WTC11 (cell line): ENCODE results near the gene NELL2. TPM values are rescaled to one million over a fixed set of nuclear protein-coding genes. Genes with fewer than 3 reads are reported as not detected.

ENCODE experiments used
- ATAC-seq: fragments of 200-7000 bp; cut with Tn5 transposase; 2 replicates; pipeline ENCODE4 v1.10.0; 2021; ENCODE audit warnings: mild to moderate bottlenecking, moderate library complexity
- CTCF ChIA-PET: fragments of 300-600 bp; sonication (Branson Sonifier 250); formaldehyde crosslinking; loops from one replicate; lab custom pipeline; 2021; ENCODE audit warnings: antibody characterized with exemption; lab: Charles Lee
- POLR2A ChIA-PET: fragments of 350-600 bp; sonication (Branson Sonifier 250); formaldehyde crosslinking; loops from one replicate; lab custom pipeline; 2021; ENCODE audit warnings: antibody characterized with exemption; lab: Charles Lee
- DNase-seq: peaks from one replicate; pipeline ENCODE4 v3.0.0; 2021; ENCODE audit warnings: low spot score
- H3K27ac Mint-ChIP-seq: 2 replicates; pipeline ENCODE4 v1.8.0; 2021; ENCODE audit warnings: mixed read lengths
- H3K27me3 Mint-ChIP-seq: 2 replicates; pipeline ENCODE4 v1.8.0; 2021; ENCODE audit warnings: low read depth, mild to moderate bottlenecking, moderate library complexity, mixed read lengths
- H3K36me3 Mint-ChIP-seq: 2 replicates; pipeline ENCODE4 v1.8.0; 2021; ENCODE audit warnings: mixed read lengths
- H3K4me1 Mint-ChIP-seq: 2 replicates; pipeline ENCODE4 v1.8.0; 2022; ENCODE audit warnings: mixed read lengths
- H3K4me3 Mint-ChIP-seq: 2 replicates; pipeline ENCODE4 v1.8.0; 2021; ENCODE audit warnings: mild to moderate bottlenecking, moderate library complexity, mixed read lengths
- H3K9me3 Mint-ChIP-seq: 2 replicates; pipeline ENCODE4 v1.8.0; 2021; ENCODE audit warnings: mixed read lengths
- CREB1 ChIP-seq: sonication (generic); formaldehyde crosslinking; IDR thresholded peaks from 2 replicates; pipeline ENCODE4 v1.8.0; 2023; ENCODE audit warnings: mild to moderate bottlenecking, missing genetic modification reagents
- MXD4 ChIP-seq: fragments of 250-450 bp; sonication (Bioruptor Pico); IDR thresholded peaks from 2 replicates; pipeline ENCODE4 v1.8.0; 2021; ENCODE audit warnings: mild to moderate bottlenecking, moderate library complexity, borderline replicate concordance
- MYBL2 ChIP-seq: sonication (generic); formaldehyde crosslinking; IDR thresholded peaks from 2 replicates; pipeline ENCODE4 v1.8.1; 2023; ENCODE audit warnings: mild to moderate bottlenecking, moderate library complexity, missing genetic modification reagents
- NFE2L1 ChIP-seq: sonication (generic); formaldehyde crosslinking; IDR thresholded peaks from 2 replicates; pipeline ENCODE4 v1.8.1; 2023; ENCODE audit warnings: missing genetic modification reagents
- NFYB ChIP-seq: sonication (generic); formaldehyde crosslinking; conservative IDR thresholded peaks from 2 replicates; pipeline ENCODE4 v1.8.0; 2022; ENCODE audit warnings: low read depth, missing genetic modification reagents
- NR3C1 ChIP-seq: sonication (generic); formaldehyde crosslinking; conservative IDR thresholded peaks from 2 replicates; pipeline ENCODE4 v1.8.1; 2023; ENCODE audit warnings: low read depth, mild to moderate bottlenecking, missing genetic modification reagents
- ZNF317 ChIP-seq: sonication (generic); formaldehyde crosslinking; IDR thresholded peaks from 2 replicates; pipeline ENCODE4 v1.8.1; 2023; ENCODE audit warnings: low read depth, mild to moderate bottlenecking, moderate library complexity, missing genetic modification reagents, borderline replicate concordance
- total RNA-seq: library from RNA; stranded (reverse); gene quantifications from 3 replicates; pipeline ENCODE4 v1.2.3, GENCODE V29; 2021
- TF ChIP-seq, protein P1 (sequence below): fragments of 250-450 bp; sonication (Bioruptor Pico); IDR thresholded peaks from 2 replicates; pipeline ENCODE4 v1.9.0; 2021; ENCODE audit warnings: mild to moderate bottlenecking
- TF ChIP-seq, protein P2 (sequence below): sonication (generic); formaldehyde crosslinking; IDR thresholded peaks from 2 replicates; pipeline ENCODE4 v1.8.1; 2023; ENCODE audit warnings: mild to moderate bottlenecking, missing genetic modification reagents, moderate library complexity
- TF ChIP-seq, protein P3 (sequence below): fragments of 250-450 bp; sonication (Bioruptor Pico); conservative IDR thresholded peaks from 2 replicates; pipeline ENCODE4 v1.9.0; 2021; ENCODE audit warnings: mild to moderate bottlenecking
- TF ChIP-seq, protein P4 (sequence below): sonication (generic); formaldehyde crosslinking; IDR thresholded peaks from 2 replicates; pipeline ENCODE4 v1.8.0; 2022; ENCODE audit warnings: mild to moderate bottlenecking, missing genetic modification reagents
- TF ChIP-seq, protein P5 (sequence below): sonication (generic); formaldehyde crosslinking; IDR thresholded peaks from 2 replicates; pipeline ENCODE4 v1.8.0; 2022; ENCODE audit warnings: mild to moderate bottlenecking, missing genetic modification reagents
- TF ChIP-seq, protein P6 (sequence below): sonication (generic); formaldehyde crosslinking; IDR thresholded peaks from 2 replicates; pipeline ENCODE4 v1.8.1; 2022; ENCODE audit warnings: mild to moderate bottlenecking, moderate library complexity, missing genetic modification reagents
- TF ChIP-seq, protein P7 (sequence below): sonication (generic); formaldehyde crosslinking; IDR thresholded peaks from 2 replicates; pipeline ENCODE4 v1.8.1; 2022; ENCODE audit warnings: mild to moderate bottlenecking, missing genetic modification reagents, moderate library complexity, borderline replicate concordance

NELL2 gene
- total RNA-seq, 1 experiment from 2014 or later, result 37.4 TPM

DNA sequence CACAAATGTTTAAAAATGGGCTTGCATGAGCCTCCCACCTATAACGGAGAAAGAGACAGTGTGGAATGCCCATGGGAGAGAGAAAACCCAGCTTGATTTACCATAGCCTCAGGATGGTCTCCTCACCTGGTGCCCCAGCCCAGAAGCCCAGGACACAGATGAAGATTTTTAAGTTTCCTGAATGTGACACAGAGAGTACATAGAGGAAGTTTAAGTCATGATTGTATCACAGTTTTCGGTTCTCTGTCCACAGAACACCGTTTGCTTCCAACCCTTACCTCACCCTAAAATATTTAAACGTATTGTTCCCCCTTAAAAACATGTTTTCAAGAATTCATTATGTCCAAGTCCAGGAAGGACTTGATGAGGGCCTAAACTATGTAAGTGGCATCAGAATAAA, 56.2 kb downstream of the NELL2 start:
- no peak overlapping the region; the same call in 1 of the 2 replicates for H3K27ac Mint-ChIP-seq
- H3K27me3 Mint-ChIP-seq, result no peaks in the 10 kb centered on the region
- H3K36me3 Mint-ChIP-seq, result no peaks in the 10 kb centered on the region
- POLR2A ChIA-PET, result interaction anchor here (0.7 kb wide), 1 partner anchor 248 kb away, joined by 3 read pairs; no protein-coding TSS in a partner anchor
- no peak for TF ChIP-seq CREB1 (CRISPR knock-in tag)
- TF ChIP-seq, protein P1, sequence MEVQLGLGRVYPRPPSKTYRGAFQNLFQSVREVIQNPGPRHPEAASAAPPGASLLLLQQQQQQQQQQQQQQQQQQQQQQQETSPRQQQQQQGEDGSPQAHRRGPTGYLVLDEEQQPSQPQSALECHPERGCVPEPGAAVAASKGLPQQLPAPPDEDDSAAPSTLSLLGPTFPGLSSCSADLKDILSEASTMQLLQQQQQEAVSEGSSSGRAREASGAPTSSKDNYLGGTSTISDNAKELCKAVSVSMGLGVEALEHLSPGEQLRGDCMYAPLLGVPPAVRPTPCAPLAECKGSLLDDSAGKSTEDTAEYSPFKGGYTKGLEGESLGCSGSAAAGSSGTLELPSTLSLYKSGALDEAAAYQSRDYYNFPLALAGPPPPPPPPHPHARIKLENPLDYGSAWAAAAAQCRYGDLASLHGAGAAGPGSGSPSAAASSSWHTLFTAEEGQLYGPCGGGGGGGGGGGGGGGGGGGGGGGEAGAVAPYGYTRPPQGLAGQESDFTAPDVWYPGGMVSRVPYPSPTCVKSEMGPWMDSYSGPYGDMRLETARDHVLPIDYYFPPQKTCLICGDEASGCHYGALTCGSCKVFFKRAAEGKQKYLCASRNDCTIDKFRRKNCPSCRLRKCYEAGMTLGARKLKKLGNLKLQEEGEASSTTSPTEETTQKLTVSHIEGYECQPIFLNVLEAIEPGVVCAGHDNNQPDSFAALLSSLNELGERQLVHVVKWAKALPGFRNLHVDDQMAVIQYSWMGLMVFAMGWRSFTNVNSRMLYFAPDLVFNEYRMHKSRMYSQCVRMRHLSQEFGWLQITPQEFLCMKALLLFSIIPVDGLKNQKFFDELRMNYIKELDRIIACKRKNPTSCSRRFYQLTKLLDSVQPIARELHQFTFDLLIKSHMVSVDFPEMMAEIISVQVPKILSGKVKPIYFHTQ (CRISPR knock-in tag), result no peak
- DNase-seq (no peak), ATAC-seq (no peak)
- CTCF ChIA-PET, result no interaction called here
- H3K4me3 Mint-ChIP-seq, result no peak overlapping the region
- peaks cover 14% of the 10 kb centered on the region for H3K4me1 Mint-ChIP-seq
- no peaks in the 10 kb centered on the region for H3K9me3 Mint-ChIP-seq

DNA sequence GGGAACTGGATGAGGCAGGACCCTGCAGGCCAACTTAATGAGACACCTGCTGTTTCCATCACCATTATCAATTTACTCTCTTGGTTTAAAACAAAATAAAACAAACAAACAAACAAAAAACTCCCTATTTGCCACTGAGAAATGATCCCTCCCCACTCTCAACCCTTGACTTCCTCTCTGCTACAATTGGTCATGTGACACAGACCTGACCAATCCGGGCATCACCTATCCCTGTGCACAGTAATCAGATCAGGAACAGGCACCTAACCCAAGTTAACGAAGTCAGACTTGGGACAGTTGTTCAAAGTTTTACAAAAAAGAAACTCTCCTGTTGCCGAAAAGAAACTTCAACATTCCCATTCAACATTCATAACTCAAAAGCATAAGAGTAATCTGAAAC, 58.4 kb downstream of the NELL2 start:
- DNase-seq (no peak), ATAC-seq (peak; percentile 62)
- no peaks in the 10 kb centered on the region for H3K27me3 Mint-ChIP-seq
- H3K27ac Mint-ChIP-seq, result no peak overlapping the region
- no peaks in the 10 kb centered on the region for H3K9me3 Mint-ChIP-seq
- H3K4me3 Mint-ChIP-seq, result no peak overlapping the region
- CTCF ChIA-PET, result interaction anchor here (1.2 kb wide), 1 partner anchor 43 kb away, joined by 3 read pairs; no protein-coding TSS in a partner anchor
- peaks cover 14% of the 10 kb centered on the region for H3K4me1 Mint-ChIP-seq
- POLR2A ChIA-PET, result no interaction called here
- TF ChIP-seq, protein P2, sequence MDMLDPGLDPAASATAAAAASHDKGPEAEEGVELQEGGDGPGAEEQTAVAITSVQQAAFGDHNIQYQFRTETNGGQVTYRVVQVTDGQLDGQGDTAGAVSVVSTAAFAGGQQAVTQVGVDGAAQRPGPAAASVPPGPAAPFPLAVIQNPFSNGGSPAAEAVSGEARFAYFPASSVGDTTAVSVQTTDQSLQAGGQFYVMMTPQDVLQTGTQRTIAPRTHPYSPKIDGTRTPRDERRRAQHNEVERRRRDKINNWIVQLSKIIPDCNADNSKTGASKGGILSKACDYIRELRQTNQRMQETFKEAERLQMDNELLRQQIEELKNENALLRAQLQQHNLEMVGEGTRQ (CRISPR knock-in tag), result peak; percentile 74
- TF ChIP-seq, protein P3, sequence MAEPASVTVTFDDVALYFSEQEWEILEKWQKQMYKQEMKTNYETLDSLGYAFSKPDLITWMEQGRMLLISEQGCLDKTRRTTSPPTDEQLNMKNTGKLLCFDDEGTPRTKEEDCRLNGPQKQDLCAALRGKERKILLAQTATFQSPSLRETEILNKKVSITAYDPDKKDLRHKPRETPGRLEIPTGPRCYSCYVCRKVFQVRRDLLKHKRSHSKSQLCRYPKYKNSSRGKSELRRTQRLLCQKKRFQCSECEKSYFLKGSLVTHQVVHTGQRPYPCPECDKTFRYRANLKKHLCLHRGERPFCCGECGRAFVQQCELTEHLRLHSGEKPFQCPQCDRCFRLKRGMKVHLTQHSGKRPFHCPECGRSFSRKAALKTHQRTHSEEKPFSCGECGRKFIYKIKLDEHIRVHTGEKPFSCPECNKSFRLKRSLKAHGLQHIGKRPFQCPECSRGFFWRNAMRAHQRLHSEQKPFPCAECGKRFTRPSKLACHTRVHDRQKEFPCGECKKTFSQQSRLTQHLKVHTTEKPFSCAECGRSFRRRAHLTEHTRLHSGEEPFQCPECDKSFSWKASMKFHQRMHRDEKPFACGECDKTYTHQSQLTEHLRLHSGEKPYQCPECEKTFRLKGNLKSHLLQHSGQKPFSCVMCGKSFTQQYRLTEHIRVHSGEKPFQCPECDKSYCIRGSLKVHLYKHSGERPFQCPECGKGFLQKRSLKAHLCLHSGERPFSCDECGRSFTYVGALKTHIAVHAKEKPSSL (CRISPR knock-in tag), result no peak
- TF ChIP-seq, protein P4, sequence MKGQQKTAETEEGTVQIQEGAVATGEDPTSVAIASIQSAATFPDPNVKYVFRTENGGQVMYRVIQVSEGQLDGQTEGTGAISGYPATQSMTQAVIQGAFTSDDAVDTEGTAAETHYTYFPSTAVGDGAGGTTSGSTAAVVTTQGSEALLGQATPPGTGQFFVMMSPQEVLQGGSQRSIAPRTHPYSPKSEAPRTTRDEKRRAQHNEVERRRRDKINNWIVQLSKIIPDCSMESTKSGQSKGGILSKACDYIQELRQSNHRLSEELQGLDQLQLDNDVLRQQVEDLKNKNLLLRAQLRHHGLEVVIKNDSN (CRISPR knock-in tag), result peak; percentile 46; the same call in 1 of the 2 replicates
- TF ChIP-seq, all 79 proteins: peak for 2
- no peaks in the 10 kb centered on the region for H3K36me3 Mint-ChIP-seq

DNA sequence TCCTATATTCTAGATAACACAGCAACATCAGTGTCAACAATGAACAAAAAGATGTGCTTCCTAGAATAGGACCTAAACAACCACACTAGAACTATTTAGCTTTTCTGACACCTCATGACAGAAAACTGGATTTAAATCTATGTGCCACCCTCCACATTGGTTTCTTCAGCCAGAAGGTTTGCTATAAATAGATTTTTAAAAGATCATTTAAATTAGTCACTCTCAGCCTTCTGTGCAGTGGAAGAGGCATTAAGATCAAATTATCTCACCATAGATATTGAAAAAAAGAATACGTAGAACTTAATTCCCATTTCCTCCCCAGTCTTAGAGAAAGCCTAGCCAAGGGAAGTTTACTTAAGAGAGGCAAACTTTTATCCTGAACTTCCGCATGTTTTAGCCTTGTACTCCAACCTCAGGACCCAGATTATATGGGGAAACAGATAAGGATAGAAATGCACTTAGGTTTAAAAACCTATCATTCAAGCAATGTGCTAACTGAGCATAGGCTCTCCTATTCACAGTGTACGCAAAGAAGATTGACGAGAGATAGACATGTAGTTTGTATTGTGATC, 59.6 kb downstream of the NELL2 start:
- no peaks in the 10 kb centered on the region for H3K36me3 Mint-ChIP-seq
- H3K4me1 Mint-ChIP-seq, result peaks cover 14% of the 10 kb centered on the region
- no peaks in the 10 kb centered on the region for H3K9me3 Mint-ChIP-seq
- no peak overlapping the region for H3K4me3 Mint-ChIP-seq
- no peaks in the 10 kb centered on the region for H3K27me3 Mint-ChIP-seq
- TF ChIP-seq, protein P5, sequence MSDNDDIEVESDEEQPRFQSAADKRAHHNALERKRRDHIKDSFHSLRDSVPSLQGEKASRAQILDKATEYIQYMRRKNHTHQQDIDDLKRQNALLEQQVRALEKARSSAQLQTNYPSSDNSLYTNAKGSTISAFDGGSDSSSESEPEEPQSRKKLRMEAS (CRISPR knock-in tag), result no peak
- TF ChIP-seq ZNF317 (CRISPR knock-in tag) (no peak), NFE2L1 (CRISPR knock-in tag) (no peak)
- TF ChIP-seq, protein P6, sequence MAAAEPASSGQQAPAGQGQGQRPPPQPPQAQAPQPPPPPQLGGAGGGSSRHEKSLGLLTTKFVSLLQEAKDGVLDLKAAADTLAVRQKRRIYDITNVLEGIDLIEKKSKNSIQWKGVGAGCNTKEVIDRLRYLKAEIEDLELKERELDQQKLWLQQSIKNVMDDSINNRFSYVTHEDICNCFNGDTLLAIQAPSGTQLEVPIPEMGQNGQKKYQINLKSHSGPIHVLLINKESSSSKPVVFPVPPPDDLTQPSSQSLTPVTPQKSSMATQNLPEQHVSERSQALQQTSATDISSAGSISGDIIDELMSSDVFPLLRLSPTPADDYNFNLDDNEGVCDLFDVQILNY (CRISPR knock-in tag), result no peak
- ChIA-PET POLR2A (no interaction called here), CTCF (no interaction called here)
- no peak for DNase-seq
- ATAC-seq, result no peak
- no peak overlapping the region for H3K27ac Mint-ChIP-seq

DNA sequence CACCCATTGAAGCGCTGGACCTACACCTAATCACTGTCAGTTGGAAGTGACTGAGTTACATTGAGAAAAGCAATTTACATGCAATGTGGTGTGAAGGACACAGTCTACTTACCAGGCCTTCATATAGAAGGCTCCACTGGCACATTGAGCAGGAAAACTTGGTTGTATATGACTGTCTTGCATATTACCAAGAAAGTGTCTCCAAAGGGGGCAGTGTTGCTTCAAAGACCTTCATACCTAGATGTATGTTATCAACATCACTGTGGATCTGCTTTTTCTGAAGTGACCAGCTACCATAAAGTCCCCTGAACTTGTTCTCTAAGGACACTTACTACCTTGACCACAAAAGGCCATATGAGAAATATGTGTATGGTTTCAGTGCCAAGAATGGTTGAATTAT, 64.1 kb downstream of the NELL2 start:
- H3K9me3 Mint-ChIP-seq, result no peaks in the 10 kb centered on the region
- H3K36me3 Mint-ChIP-seq, result no peaks in the 10 kb centered on the region
- no peak overlapping the region for H3K27ac Mint-ChIP-seq
- H3K27me3 Mint-ChIP-seq, result no peaks in the 10 kb centered on the region
- ChIA-PET CTCF (interaction anchor here (1.3 kb wide), 1 partner anchor 63 kb away, joined by 3 read pairs; no protein-coding TSS in a partner anchor), POLR2A (no interaction called here)
- DNase-seq (no peak), ATAC-seq (peak; percentile 60; the same call in 1 of the 2 replicates)
- H3K4me3 Mint-ChIP-seq, result no peak overlapping the region
- peaks cover 2% of the 10 kb centered on the region for H3K4me1 Mint-ChIP-seq
- TF ChIP-seq MXD4 (CRISPR knock-in tag) (no peak), NR3C1 (CRISPR knock-in tag) (no peak), NFYB (CRISPR knock-in tag) (no peak), MYBL2 (CRISPR knock-in tag) (no peak)
- TF ChIP-seq, protein P3 (CRISPR knock-in tag), result no peak
- TF ChIP-seq, protein P2 (CRISPR knock-in tag), result no peak
- TF ChIP-seq, protein P7, sequence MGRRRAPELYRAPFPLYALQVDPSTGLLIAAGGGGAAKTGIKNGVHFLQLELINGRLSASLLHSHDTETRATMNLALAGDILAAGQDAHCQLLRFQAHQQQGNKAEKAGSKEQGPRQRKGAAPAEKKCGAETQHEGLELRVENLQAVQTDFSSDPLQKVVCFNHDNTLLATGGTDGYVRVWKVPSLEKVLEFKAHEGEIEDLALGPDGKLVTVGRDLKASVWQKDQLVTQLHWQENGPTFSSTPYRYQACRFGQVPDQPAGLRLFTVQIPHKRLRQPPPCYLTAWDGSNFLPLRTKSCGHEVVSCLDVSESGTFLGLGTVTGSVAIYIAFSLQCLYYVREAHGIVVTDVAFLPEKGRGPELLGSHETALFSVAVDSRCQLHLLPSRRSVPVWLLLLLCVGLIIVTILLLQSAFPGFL (CRISPR knock-in tag), result no peak
